ENCODE measurements around the gene RFX5.

DNA sequence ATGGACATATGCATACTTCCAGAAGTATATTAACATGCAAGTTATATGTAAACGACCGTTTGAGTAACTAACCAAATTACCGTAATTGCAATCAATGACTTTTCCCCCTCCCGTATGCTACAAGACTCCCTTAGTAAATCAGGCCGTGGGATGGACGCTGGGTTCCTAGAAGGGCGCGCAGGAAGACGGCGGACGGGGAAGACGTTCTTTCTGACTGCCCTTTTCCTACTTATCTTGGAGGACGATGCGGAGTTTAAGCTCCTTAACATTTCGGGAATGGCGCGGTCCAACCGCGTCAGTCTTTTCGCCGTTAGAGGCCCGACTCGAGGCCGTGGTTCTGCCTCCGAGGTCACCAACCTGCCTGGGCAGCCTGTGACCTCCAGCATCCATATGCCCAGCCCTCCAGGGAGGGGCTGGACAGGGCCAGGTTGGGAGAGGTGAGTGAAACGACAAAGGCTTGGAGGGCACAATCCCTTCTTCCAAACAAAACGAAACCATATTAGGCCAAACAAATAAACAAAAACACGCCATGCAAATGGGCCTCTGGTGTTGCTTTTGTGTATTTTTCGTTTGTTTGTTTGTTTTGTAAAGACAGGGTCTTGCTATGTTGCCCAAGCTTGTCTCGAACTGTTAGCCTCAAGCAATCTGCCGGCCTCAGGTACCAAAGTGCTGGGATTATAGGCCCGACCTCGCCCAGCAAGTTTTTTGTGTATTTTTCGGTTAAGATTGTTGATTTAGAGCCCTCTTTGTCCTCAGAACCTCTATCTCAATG lies 19.0 kb downstream of the RFX5 start:
- TF ChIP-seq EZH2phosphoT487 (IDR thresholded peaks at IDR 0.05; ENCODE audit: borderline replicate concordance, low read length) = no peak
- TF ChIP-seq, protein P1, sequence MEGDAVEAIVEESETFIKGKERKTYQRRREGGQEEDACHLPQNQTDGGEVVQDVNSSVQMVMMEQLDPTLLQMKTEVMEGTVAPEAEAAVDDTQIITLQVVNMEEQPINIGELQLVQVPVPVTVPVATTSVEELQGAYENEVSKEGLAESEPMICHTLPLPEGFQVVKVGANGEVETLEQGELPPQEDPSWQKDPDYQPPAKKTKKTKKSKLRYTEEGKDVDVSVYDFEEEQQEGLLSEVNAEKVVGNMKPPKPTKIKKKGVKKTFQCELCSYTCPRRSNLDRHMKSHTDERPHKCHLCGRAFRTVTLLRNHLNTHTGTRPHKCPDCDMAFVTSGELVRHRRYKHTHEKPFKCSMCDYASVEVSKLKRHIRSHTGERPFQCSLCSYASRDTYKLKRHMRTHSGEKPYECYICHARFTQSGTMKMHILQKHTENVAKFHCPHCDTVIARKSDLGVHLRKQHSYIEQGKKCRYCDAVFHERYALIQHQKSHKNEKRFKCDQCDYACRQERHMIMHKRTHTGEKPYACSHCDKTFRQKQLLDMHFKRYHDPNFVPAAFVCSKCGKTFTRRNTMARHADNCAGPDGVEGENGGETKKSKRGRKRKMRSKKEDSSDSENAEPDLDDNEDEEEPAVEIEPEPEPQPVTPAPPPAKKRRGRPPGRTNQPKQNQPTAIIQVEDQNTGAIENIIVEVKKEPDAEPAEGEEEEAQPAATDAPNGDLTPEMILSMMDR (conservative IDR thresholded peaks at IDR 0.05; ENCODE audit: low read depth, low read length) = no peak
- TF ChIP-seq EZH2 (IDR thresholded peaks at IDR 0.05; ENCODE audit: low read length, unreplicated experiment) = no peak

All from PC-3 (cell line).